ENCODE results near the gene HES7.
"Not testable (repeated sequence)": the region's sequence is repeated elsewhere in the genome, so short reads cannot be mapped to it uniquely, and the experiment has no call there.

The HES7 gene

DNA sequence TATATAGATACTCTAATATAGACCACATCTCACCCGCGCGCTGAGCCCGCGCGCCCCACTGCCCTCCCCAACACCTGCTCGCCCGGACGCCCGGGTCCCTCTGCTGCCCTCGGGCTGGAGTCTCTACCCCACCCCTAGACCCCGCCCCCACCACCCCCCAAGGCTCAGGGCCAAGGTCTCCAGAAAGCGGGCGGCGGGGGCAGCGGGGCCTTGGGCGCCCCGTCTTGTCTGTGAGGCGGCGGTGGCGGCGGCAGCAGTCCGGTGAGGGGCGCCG, 2.6 kb downstream of the HES7 start:
- no peak for DNase-seq

DNA sequence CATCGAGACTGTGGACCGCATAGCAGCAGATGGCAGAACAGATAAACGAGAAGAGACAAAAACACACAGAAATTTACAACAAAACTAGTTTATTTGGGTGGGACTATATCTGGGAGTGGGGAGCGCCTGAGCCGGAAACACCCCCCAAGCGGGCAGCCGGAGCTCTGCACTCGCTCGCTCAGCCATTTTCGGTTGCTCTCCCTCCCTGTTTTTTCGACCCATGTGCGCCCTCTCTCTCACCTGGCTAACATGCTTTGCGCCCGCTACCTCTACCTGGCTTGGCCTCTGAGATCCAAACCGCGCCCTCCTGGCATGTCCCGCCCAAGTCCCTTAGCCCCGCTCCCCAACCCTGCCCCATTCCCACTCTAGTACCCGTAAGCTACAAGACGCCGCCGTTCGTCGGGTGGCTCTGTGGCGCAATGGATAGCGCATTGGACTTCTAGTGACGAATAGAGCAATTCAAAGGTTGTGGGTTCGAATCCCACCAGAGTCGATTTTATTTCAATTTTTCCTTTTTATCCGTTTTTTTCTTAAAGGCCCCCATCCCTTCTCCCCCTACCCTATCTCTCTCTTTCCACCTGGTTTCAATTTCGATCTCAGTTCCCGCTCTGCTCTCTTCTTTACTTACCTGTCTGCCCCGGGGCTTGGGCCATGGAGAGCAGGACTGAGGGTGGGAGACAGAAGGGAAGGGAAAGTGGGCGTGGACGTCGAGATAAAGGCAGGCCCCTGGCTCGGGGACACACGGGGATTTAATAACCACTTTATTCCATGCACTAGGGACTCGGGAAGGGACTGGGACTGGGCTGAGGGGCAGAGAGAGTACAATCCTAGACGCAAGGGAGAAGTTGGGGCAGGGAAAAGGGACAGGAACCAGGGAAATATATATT, 3.1 kb downstream of the HES7 start:
- peak; percentile 98 for DNase-seq

DNA sequence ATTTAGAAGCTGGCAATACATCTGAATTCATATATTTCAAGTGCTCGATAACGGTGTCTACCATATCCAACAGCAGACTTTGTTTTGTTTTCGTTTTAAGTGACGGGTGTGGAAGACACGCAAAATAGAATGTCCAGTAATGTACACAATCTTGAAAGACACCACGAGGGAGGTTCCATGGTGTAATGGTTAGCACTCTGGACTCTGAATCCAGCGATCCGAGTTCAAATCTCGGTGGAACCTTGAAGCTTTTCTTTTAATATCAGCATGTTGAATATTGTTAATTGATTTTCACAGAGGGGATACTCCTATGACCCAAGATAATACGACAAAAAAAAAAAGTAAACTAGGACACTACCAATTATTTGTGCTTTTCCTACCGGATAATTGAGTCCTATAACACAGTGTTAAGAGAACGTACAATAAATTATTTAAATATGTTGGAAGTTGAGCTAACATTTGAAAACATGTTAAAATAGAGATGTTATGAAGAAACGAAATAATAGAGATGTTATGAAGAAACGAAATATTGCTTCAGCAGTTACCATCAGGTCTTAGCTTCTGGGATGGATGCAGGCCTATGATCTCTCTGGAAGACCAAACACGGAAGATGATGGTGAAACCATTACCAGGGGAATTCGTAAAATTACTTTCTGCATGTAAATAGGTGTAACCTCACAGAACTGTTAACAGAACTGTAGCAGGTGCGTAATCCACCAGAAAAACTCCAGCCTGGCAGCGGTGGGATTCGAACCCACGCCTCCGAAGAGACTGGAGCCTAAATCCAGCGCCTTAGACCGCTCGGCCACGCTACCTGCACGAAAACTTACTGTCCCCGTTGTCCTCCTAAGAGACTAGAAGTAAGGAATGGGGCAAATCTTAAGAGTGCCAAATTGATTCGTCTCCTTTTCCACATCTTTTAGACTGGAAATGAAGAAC, 4.1 kb downstream of the HES7 start:
- DNase-seq, result peak; percentile 97

DNA sequence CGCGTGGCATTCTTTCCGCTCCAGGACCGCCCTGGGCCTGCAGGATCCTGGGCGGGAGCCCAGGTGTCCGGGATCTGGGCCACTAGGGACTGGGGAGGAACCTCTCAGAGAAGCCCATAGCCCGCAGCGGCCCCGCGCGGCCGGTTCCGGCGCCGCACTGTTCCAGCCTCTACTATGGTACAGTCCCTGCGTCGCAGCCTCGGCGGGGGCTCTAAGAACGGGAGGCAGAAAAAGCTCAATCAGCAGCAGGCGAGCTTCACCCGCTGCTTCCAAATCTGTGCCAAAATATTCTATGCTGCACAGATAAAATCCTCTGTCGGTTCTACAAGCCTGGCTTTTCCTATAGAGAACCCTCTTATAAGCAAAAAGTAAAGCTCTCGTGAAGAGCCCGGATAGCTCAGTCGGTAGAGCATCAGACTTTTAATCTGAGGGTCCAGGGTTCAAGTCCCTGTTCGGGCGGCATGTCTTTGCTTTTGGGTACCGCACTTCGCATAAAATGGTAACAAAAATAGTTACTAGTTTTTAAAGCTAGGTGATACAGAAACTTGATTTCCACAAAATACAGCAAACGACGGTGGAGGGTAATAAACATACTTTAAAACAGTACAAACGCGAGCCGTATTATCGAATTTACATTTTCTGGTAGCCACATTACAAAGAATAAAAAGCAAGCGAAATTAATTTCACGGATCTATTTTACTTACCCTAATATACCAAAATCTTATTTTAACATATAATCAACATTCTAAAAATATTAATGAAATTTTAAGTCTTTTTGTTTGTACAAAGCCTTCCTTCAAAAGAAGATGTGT, 4.9 kb downstream of the HES7 start:
- DNase-seq, result peak; percentile 93

DNA sequence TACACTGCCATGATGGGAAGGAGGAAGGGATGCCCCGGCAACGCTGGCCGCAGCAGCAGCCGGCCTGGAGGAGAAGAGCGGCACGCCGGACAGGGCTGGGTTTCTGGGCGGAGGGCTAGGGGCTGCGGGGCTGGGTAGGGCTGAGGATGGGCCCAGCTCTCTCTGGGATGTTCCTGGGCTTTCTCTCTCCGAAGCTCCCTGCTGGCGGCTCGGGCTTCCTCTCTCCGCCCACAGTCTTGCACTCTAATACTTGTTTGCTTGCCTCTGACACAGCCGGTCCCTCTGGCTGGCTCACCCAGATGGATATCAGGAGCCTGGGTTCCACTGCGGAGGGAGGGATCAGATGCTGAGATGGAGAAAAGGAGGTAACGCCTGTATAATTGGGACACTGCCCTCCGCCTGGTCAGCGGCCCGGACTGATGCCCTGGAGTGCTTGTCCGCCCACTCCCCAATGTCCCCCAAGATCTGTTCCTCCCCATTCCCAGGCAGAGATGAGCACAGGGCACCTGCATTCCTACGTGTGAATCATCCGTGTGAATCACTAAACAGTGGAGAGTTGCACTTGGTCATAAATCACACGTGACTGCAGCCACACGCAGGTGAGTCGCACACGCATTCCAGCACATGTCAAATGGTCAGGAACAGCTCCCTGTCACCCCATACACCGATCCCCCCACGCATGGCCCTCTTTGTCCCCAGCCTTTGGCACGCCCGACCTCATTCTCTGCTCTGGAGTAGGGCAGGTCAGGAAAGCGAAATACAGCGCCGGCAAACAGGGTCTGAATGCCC, 5.7 kb downstream of the HES7 start, which contains the start of gene ALOXE3:
TSS of gene ALOXE3 (minus strand) at position 535 of the 789 bp plus-strand sequence. CDS start at position 11, 524 bp downstream.
- peak; percentile 85 for DNase-seq

DNA sequence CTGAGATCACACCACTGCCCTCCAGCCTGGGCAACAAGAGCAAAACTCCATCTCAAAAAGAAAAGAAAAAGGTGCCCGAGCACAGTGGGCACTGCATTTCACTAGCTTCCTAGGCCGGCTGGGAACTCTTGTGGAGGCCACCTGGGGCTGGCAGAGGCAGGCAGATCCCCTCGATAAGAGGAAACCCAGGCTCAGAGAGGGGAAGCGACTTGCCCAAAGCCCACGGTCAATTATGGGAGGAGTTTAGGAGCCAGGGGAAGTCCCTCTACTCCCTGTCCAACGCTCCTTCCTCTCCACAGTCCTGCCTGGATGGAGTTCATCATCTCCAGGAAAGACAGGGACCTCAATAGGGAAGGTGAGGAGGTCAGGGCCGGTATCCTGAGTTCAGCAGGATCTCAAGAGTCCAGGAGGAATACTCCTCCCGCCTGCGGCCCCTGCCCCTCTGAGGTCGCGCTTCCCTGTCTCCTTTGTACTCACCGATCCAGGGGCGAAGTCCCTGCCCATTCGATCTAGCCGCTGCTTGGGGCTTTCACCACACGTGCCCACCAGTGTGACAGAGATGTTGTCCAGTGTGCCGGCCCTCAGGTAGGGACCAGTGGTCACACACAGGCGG, 6.4 kb downstream of the HES7 start:
- DNase-seq, result peak; percentile 49

DNA sequence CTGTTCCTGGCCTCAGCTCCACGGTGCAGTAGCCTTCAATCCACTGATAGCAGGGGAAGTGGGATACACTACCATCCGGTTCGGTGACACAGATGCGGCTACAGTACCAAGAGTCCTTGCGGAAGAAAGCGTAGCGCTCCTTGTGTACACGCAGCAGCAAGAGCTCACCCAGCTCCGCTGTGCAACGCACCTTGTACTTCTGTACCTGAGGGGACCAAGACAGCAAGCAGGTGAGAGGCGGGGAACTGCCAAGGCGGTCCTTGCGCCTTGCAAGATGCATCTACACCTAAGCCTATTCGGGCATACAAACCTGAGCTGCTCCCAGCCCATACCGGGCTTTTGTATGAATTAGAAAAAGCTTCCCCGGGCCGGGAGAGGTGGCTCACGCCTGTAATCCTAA, 7.1 kb downstream of the HES7 start:
- peak; percentile 40 for DNase-seq

DNA sequence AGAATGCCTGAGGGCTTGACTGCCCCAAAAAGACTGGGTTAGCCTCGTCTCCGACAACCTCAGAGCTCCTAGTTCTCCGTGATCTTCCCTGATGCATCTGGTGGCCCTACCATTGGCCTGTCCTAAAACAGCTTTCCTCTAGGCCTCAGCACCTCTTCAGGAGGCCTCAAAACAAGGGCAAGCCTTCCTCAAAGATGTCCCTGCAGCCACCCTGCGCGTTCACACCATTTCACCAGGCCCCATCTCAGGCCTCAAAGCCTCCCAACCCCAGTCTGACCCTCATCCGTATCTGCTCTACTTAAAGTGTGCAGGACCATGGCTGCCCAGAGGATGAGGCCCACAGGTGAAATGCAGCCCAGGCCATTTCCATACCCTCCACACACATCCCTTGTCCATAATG, 13.0 kb downstream of the HES7 start:
- no peak for DNase-seq

DNA sequence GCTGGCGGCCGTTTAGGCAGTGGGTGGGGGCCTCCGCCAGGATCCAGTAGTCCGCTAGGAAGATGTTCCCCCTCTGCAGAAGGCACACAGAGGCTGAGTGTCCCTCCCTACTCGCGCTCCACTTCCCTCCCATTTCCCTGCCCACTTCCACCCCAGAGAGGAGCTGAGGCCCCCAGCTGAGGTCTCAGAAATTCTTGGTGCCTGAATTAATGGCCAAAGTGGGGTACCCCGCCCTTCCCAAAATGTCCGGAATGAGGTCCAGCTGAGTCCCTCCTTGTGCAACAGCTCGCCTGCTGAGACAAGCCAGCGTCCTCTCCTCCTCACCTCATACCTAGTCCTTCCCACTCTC, 13.5 kb downstream of the HES7 start:
- DNase-seq, result no peak

DNA sequence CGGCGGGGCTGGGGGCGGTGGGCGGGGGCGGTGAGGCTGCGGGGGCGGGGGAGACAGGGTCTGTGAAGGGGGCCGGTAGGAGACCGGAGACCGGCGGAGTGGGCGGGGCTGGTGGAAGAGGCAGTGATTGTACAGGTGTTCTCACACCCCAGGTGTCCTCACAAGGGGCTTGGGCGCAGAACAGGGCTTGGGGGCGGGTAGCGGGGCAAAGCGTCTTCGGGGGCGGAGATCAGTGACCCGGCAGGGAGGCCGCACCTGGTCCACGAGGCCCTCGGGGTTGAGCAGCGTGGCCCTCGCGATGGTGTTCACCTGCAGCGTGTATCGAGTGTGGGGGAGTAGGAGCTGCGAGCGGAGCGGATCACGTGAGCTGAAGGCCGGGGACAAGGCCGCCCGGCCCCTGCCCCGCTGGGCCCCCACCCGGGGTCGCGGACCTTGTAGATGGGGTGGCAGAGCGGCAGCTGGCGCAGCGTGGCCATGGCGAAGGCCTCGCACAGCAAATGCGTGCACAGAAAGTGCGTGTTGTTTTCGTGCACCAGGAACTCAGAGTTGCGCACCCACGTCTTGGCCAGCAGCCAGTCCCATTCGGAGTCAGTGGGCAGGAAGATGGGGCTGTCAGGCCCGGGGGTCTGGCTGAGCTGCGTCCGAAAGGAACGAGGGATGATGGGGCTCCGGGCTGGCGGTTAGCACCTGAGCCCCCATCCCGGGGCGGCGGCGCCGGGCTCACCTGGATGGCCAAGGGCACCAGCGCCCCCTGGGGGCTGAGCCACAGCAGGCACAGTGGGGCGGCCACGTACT, 14.0 kb downstream of the HES7 start:
- peak; percentile 91 for DNase-seq

DNA sequence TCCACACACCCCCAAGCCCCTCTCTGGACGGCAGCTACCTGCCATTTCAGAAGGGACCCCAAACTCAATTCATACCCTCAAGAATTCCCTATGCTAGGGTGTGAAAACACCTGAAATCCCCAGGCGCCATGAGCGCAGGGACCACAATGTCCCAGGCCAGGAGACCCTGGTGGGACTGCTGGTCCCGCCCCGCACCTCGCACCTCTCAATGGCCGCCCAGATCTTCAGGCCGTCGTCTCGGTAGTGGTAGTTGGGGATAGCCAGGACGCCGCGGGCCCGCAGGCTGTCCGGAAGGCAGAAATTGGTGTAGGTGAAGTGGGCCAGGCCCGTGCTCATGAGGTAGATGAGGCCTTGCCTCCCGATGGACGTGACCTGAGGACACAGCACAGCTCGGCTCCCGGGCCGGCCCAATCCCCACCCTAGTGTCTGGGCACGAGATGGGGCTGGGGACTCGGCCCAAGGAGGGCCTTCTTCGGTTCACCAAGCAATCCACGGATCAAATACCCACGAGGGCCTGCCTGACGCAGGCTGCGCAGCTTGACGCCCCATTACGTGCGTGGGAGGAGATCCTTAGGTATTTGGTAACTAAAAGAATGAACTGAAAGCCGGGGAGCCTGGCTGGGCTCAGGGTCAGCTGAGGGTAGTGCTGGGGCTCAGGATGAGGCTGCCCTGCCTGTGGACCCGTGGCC, 14.8 kb downstream of the HES7 start:
- no peak for DNase-seq

DNA sequence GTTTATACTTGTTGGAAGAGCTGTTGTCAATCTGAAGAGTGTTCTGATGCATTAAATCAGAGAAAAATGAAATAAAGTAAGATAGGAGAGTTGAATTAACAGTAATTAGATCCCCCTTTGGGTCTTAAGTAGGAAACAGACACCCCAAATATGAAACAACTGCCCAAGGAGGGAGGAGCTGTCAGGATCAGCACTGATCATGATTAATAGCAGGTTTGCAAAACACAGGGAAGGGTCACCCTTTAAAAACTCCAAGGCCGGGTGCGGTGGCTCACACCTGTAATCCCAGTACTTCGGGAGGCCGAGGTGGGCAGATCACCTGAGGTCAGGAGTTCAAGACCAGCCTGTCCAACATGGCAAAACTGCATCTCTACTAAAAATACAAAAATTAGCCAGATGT, 16.9 kb downstream of the HES7 start:
- DNase-seq, result not testable (repeated sequence)

DNA sequence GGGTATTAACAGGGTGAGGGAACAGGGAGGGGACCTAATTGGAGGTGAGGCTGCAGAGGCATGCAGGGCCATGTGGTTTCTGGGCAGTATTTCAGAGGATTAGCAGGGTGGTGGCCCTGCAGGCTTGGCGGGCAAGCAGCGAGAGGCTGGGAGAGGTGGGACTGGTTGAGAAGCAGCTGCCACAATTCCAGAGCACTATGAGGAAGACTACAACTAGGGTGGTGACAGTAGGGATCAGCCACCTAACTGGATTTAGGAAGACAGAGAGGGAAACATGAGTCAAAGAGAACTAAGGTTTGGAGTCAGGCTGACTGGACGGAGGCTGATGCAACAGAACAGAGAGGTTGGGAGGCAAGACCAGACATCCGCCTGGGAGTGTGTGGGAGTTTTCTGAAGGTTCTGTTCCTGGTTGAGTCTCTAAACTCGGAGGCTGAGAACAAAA, 17.9 kb downstream of the HES7 start:
- DNase-seq, result no peak

DNA sequence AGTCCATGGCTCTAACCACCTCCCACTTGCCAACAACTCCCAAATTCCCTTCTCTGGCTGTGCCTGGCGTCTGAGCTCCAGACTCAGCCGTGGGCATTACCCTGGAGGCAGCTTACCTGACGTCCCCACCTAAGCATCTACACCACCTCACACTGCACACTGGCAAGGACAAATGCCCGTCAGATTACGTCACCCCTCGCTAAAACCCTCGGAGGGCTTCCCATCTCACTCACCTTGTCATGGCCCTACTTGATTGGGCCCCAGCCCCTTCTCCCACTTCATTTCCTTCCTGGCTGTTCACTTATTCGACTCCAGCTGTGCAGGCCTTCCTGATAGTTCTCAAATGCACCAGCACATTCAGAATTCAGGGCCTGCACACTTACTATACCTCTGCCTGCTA, 19.0 kb downstream of the HES7 start:
- DNase-seq, result no peak

DNA sequence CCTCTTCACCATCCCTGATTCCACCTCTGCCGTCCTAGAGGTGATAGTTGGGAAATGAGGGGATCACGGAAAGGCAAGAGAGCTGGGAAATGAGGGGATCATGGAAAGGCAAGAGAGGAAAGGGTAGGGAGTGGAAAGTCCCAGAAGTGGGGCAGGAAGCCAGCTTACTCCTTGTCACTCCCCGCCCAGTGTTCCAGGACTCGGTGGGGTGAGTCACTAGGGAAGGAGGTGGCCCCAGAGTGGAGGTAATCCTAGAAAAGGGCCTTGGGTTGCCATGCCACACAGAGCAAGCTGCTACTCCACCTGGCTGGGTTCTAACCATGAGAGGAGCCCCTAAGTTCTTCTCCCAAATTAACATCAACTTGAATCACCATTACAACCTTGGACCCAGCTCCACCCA, 20.4 kb downstream of the HES7 start:
- DNase-seq, result no peak

DNA sequence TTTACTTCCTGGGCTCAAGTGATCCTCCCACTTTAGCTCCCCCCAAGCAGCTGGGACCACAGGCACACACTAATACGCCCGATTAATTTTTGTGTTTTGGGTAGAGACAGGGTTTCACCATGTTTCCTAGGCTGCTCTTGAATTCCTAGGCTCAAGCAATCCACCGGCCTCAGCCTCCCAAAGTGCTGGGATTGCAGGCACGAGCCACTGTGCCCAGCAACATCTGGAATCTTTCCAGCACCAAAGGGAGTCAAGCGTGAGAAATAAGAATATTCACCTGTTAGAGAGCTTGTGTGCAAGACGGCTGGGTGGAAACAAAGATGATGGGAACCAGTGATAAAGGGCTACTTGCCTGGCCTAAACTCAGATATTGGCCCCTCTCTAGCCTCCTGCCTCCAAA, 22.2 kb downstream of the HES7 start:
- DNase-seq, result no peak

DNA sequence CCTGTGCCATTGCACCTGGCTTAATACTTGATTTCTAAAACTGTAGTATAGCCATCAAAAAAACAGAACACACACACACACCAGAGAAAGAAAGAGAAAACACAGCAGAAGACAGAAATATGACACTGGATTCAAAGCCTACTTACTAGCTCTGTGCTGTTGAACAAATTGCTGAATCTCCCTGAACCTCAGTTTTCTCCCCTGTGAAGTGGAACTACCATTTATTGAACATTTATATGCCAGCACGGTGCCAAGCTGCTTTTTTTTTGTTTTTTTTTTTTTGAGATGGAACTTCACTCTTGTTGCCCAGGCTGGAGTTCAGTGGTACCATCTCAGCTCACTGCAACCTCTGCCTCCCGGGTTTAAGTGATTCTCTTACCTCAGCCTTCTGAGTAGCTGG, 23.1 kb downstream of the HES7 start:
- no peak for DNase-seq

DNA sequence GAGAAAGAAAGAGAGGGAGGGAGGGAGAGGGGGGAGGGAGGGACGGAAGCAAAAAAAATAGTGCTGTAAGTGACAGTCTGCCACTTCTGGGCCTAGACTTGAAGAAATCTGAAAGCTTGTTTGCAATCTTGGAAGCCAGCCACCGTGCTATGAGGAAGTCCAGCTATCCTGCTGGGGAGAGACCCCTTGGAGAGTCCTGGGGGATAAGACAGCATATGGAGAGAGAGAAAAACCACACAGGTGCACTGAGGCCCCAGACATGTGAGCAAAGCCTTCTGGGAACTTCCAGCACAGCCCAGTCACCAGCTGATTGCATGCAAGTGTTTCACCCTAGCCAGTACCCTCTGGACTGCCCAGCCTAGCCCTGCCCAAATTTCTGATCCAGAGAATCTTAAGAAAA, 23.8 kb downstream of the HES7 start:
- no peak for DNase-seq

DNA sequence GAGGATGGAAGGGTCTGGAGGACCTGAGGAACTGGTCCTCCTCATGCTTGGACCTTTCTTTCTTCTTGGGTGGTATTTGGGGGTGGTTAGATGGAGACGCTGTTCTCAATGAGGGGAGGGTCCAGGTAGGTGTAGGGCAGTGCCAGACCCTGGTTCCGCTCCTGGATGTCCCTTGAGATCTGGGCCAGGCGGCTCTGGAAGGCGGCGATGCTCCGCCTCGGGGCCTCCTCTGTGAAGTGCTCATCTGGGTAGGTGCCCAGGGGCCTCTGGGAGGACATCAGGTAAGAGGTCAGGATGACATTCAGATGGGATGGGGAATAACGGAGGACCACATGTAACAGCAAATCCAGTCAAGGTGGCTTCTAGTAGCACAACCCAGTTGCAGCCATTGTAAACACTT, 27.4 kb downstream of the HES7 start:
- no peak for DNase-seq

DNA sequence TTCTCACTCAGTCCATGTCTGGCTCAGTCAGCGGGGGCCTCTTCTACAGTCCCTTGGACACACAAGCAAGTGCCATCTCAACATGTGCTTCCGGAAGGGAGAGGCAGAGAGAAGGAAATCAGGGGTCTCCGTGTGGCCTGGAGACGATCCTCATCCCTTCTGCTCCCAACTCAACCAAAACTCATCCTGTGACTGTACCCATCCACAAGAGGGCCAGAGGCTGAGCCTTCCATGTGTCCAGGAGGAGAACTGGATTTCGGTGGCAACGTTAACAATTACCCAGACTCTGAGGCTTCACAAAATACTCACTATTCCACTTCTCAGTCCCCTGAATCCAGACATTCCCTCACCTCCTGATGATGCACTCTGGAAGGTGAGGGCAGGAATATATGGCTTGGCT, 28.5 kb downstream of the HES7 start:
- no peak for DNase-seq
